Prostate gland (tissue), 2 donors: ENCODE results near the gene RASGRF2.

ENCODE experiments used
- CTCF ChIP-seq, 4 experiments: fragments of 200-600 bp in 2 of 4; fragments of 450-650 bp in 2 of 4; sonication (generic) in 2 of 4; IDR thresholded peaks; 1 replicate in 3 of 4; 2 replicates in 1 of 4; pipeline ENCODE4 v1.5.1; 2016 to 2019; ENCODE audit warnings: antibody characterized with exemption in 4 of 4, mild to moderate bottlenecking in 2 of 4, moderate library complexity in 2 of 4
- POLR2AphosphoS5 ChIP-seq: sonication (generic); formaldehyde crosslinking; IDR thresholded peaks from one replicate; pipeline ENCODE4 v1.6.1; 2017; ENCODE audit warnings: antibody characterized with exemption

- TF ChIP-seq CTCF (IDR thresholded peaks at IDR 0.05) (no peak), POLR2AphosphoS5 (no peak)
Measured at GRCh38 chr5:81202655-81203054, 242.5 kb downstream of the RASGRF2 start.
